Mesendoderm (in vitro differentiated cells): ENCODE results near the gene EXOC6.
A peak's percentile ranks its signal among the peaks of the same experiment; 100 is the strongest.

Experiments used
- DNase-seq: peaks from one replicate; pipeline ENCODE4 v3.0.0; 2013
- H2AK5ac ChIP-seq: 2 replicates; pipeline ENCODE4 v1.6.1; 2013; ENCODE audit warnings: low read length, inconsistent platforms
- H2BK120ac ChIP-seq: 2 replicates; pipeline ENCODE4 v1.6.1; 2013; ENCODE audit warnings: low read depth, mild to moderate bottlenecking, low read length, moderate library complexity, mixed read lengths
- H2BK15ac ChIP-seq: replicated peaks from 2 replicates; pipeline ENCODE4 v1.6.1; 2013; ENCODE audit warnings: low read depth, mild to moderate bottlenecking, moderate library complexity
- H2BK5ac ChIP-seq: 2 replicates; pipeline ENCODE4 v1.6.1; 2013; ENCODE audit warnings: low read length, inconsistent platforms
- H3K18ac ChIP-seq: 2 replicates; pipeline ENCODE4 v1.6.1; 2013; ENCODE audit warnings: mild to moderate bottlenecking, low read length, mixed read lengths
- H3K23ac ChIP-seq: one replicate; pipeline ENCODE4 v1.6.1; 2013; ENCODE audit warnings: low read length
- H3K27ac ChIP-seq: 2 replicates; pipeline ENCODE4 v1.5.1; 2013; ENCODE audit warnings: low read depth, mild to moderate bottlenecking, inconsistent platforms, low read length, moderate library complexity
- H3K27me3 ChIP-seq: 2 replicates; pipeline ENCODE4 v1.6.1; 2013; ENCODE audit warnings: low read length, control low read depth, mild to moderate bottlenecking, inconsistent platforms; ENCODE audit not compliant: insufficient read depth, poor library complexity
- H3K36me3 ChIP-seq: 2 replicates; pipeline ENCODE4 v1.6.1; 2013; ENCODE audit warnings: low read length, inconsistent platforms; ENCODE audit not compliant: control insufficient read depth, insufficient read depth
- H3K4ac ChIP-seq: one replicate; pipeline ENCODE4 v1.6.1; 2013; ENCODE audit warnings: low read depth, mild to moderate bottlenecking, low read length, moderate library complexity
- H3K4me1 ChIP-seq: 2 replicates; pipeline ENCODE4 v1.6.1; 2013; ENCODE audit warnings: low read depth, low read length, inconsistent platforms; ENCODE audit not compliant: control insufficient read depth
- H3K4me2 ChIP-seq: 2 replicates; pipeline ENCODE4 v1.6.1; 2013; ENCODE audit warnings: low read length
- H3K4me3 ChIP-seq: 2 replicates; pipeline ENCODE4 v1.5.1; 2013; ENCODE audit warnings: mild to moderate bottlenecking, low read length
- H3K56ac ChIP-seq: one replicate; pipeline ENCODE4 v1.6.1; 2013; ENCODE audit warnings: low read length
- H3K79me1 ChIP-seq: 2 replicates; pipeline ENCODE4 v1.6.1; 2013; ENCODE audit warnings: low read length, inconsistent platforms
- H3K79me2 ChIP-seq: 2 replicates; pipeline ENCODE4 v1.6.1; 2013; ENCODE audit warnings: mild to moderate bottlenecking, low read length; ENCODE audit not compliant: control insufficient read depth, insufficient read depth
- H3K9ac ChIP-seq: 2 replicates; pipeline ENCODE4 v1.6.1; 2013; ENCODE audit warnings: low read length, inconsistent platforms
- H4K5ac ChIP-seq: one replicate; pipeline ENCODE4 v1.6.1; 2013; ENCODE audit warnings: low read length
- H4K8ac ChIP-seq: one replicate; pipeline ENCODE4 v1.6.1; 2013; ENCODE audit warnings: low read depth, mild to moderate bottlenecking, control low read depth, low read length, moderate library complexity
- WGBS: extraction: QIAGEN DNeasy Blood & Tissue Kit; methylation state at CpG from one replicate; pipeline ENCODE4 v1.1.7; 2013; ENCODE audit warnings: low lambda C conversion rate, missing lambda C conversion rate; ENCODE audit not compliant: insufficient coverage; ENCODE audit errors: extremely low coverage; 5-methylcytosine and 5-hydroxymethylcytosine counted together

Gene EXOC6

DNA sequence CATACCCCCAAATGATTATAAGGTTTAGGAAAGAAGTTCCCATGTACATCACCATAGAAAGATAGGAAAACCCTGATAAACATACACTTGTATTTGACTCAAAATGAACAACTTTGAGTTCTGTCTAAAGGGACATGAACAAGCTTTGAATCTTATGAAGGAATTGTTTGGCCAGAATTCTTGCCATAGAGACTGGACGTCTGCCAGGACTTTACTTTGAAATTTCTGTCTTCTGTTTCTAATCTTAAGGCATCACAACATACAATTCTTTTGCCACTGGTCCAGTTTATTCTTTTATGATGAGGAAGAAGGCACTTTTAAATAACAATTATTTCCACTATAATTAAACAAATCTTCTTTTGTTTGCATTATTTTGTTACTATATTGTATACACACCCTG lies 186.1 kb downstream of the EXOC6 start:
- WGBS = no CpG with 5 or more reads among the region's 1 CpG
- H3K27ac ChIP-seq = no peak overlapping the region
- no peak overlapping the region for H3K4me2 ChIP-seq
- H3K4ac ChIP-seq = no peak overlapping the region
- no peak overlapping the region for H4K8ac ChIP-seq
- H3K79me2 ChIP-seq = no peaks in the 10 kb centered on the region
- no peaks in the 10 kb centered on the region for H3K36me3 ChIP-seq
- DNase-seq = no peak
- H3K27me3 ChIP-seq = no peaks in the 10 kb centered on the region
- no peak overlapping the region for H3K9ac ChIP-seq
- H2BK15ac ChIP-seq = no peak overlapping the region
- no peaks in the 10 kb centered on the region for H3K79me1 ChIP-seq
- H3K23ac ChIP-seq = no peak overlapping the region
- H3K4me3 ChIP-seq = no peak overlapping the region
- no peak overlapping the region for H3K18ac ChIP-seq
- H3K56ac ChIP-seq = no peak overlapping the region
- no peak overlapping the region for H2AK5ac ChIP-seq
- H3K4me1 ChIP-seq = no peaks in the 10 kb centered on the region
- no peak overlapping the region for H2BK120ac ChIP-seq
- no peak overlapping the region for H2BK5ac ChIP-seq
- no peak overlapping the region for H4K5ac ChIP-seq

DNA sequence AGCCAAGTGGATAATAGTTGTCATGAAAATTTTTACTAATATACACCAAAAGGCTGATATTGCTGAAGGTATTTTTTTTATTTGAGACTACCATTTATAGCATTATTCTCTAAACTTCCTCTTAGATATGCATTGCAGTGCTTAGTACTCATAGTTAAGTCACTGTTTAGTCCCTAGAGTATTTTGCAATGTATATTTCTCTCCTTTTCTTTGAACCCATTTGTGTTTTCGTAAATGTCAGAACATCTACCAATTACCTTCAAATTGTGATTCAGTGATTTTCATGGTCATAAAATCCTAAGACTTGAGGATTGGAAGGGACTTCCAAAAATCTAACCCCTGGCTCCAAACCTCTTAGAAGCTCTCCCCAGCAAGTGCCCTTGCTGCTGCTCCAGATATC lies 190.8 kb downstream of the EXOC6 start:
- WGBS = no CpG with 5 or more reads among the region's 1 CpG
- no peak overlapping the region for H3K27ac ChIP-seq
- no peaks in the 10 kb centered on the region for H3K4me1 ChIP-seq
- no peak overlapping the region for H3K4ac ChIP-seq
- H2BK5ac ChIP-seq = no peak overlapping the region
- no peak overlapping the region for H3K23ac ChIP-seq
- peak overlapping the region; percentile 84 for H3K18ac ChIP-seq
- H3K36me3 ChIP-seq = no peaks in the 10 kb centered on the region
- H3K56ac ChIP-seq = no peak overlapping the region
- no peak overlapping the region for H2BK120ac ChIP-seq
- no peak overlapping the region for H3K4me3 ChIP-seq
- no peak overlapping the region for H2BK15ac ChIP-seq
- H3K79me2 ChIP-seq = no peaks in the 10 kb centered on the region
- H2AK5ac ChIP-seq = no peak overlapping the region
- no peak overlapping the region for H4K5ac ChIP-seq
- H3K27me3 ChIP-seq = no peaks in the 10 kb centered on the region
- DNase-seq = no peak
- H4K8ac ChIP-seq = no peak overlapping the region
- H3K79me1 ChIP-seq = no peaks in the 10 kb centered on the region
- no peak overlapping the region for H3K4me2 ChIP-seq
- no peak overlapping the region for H3K9ac ChIP-seq

DNA sequence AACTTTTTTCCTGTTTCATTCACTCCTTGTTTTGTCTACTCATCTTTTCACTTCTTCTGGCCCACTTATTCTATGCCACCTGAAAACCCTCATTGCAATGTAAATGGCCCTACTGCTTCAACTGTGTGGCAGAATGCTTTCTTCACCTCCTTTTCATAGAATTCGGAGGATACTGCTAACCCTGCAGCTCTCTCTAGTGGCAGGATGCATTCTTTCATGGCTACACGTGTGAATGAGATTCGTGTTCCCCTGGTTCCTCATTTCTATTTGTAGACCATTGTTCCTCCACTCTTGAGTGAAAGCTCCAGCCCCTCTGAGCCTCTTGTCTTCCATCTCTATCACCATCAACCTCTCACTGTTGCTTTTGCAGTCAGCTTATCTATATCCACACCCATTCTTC lies 191.4 kb downstream of the EXOC6 start:
- DNase-seq = peak; percentile 88
- no peak overlapping the region for H3K27ac ChIP-seq
- H3K4me3 ChIP-seq = no peak overlapping the region
- no peak overlapping the region for H4K8ac ChIP-seq
- H4K5ac ChIP-seq = no peak overlapping the region
- WGBS = no CpG with 5 or more reads among the region's 3 CpGs
- no peaks in the 10 kb centered on the region for H3K79me2 ChIP-seq
- H3K36me3 ChIP-seq = no peaks in the 10 kb centered on the region
- no peak overlapping the region for H2BK15ac ChIP-seq
- no peaks in the 10 kb centered on the region for H3K27me3 ChIP-seq
- no peak overlapping the region for H2BK5ac ChIP-seq
- H2BK120ac ChIP-seq = no peak overlapping the region
- H3K23ac ChIP-seq = no peak overlapping the region
- no peak overlapping the region for H3K9ac ChIP-seq
- no peak overlapping the region for H2AK5ac ChIP-seq
- no peak overlapping the region for H3K18ac ChIP-seq
- H3K4me2 ChIP-seq = no peak overlapping the region
- no peaks in the 10 kb centered on the region for H3K79me1 ChIP-seq
- no peak overlapping the region for H3K4ac ChIP-seq
- no peaks in the 10 kb centered on the region for H3K4me1 ChIP-seq
- no peak overlapping the region for H3K56ac ChIP-seq

DNA sequence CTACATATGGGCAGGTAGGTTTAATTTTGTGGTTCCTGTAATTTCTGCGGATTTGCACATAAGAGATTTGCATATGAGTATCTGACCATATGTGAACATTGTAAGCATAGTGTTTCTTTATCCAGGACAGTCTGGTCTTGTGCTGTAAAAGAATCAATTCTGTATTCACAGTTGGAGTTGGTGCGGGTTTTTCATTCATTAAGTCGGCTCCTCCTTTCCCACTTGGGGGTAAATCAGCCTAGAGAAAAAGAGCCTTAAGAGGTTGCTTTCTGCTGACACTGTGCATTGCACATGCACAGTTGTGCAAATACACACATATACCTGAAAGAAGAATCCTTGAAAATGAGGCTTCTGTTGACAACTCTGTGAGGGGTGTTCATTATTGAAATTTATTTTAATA lies 206.2 kb downstream of the EXOC6 start:
- Histone ChIP-seq H2AK5ac (no peak overlapping the region), H4K8ac (no peak overlapping the region), H3K36me3 (no peaks in the 10 kb centered on the region), H3K4ac (no peak overlapping the region), H3K56ac (no peak overlapping the region), H4K5ac (no peak overlapping the region), H3K27me3 (peaks cover 2% of the 10 kb centered on the region), H2BK120ac (no peak overlapping the region), H2BK5ac (no peak overlapping the region), H3K79me1 (no peaks in the 10 kb centered on the region), H3K18ac (no peak overlapping the region), H2BK15ac (no peak overlapping the region), H3K9ac (no peak overlapping the region), H3K23ac (no peak overlapping the region), H3K4me2 (no peak overlapping the region), H3K4me3 (no peak overlapping the region), H3K4me1 (no peaks in the 10 kb centered on the region), H3K79me2 (no peaks in the 10 kb centered on the region), H3K27ac (no peak overlapping the region)
- no peak for DNase-seq
- WGBS = no CpG with 5 or more reads among the region's 3 CpGs

- Histone ChIP-seq H2AK5ac (no peak overlapping the region), H4K5ac (no peak overlapping the region), H2BK120ac (no peak overlapping the region), H3K4me1 (no peaks in the 10 kb centered on the region), H4K8ac (no peak overlapping the region), H3K23ac (no peak overlapping the region), H3K56ac (no peak overlapping the region), H3K79me1 (no peaks in the 10 kb centered on the region), H2BK15ac (no peak overlapping the region), H3K27ac (no peak overlapping the region), H3K18ac (no peak overlapping the region), H3K9ac (no peak overlapping the region), H3K4me2 (no peak overlapping the region), H3K4me3 (no peak overlapping the region), H3K27me3 (peaks cover 33% of the 10 kb centered on the region), H2BK5ac (no peak overlapping the region), H3K36me3 (no peaks in the 10 kb centered on the region), H3K4ac (no peak overlapping the region), H3K79me2 (no peaks in the 10 kb centered on the region)
- no peak for DNase-seq
- no CpG with 5 or more reads among the region's 3 CpGs for WGBS
Measured at GRCh38 chr10:93058139-93058538, 209.8 kb downstream of the EXOC6 start.

- no peak within 1 kb of the TSS for H3K4me3 ChIP-seq
- H3K27me3 ChIP-seq = peaks cover 53% of the 10 kb centered on the region
Measured at GRCh38 chr10:93059975-93060886, 211.9 kb downstream of the EXOC6 start, which contains the start of gene CYP26C1. TSS of gene CYP26C1 (plus strand) at chr10:93060798. CDS start at chr10:93061264, 466 bp downstream.

More at GRCh38 chr10:93059975-93060886, 211.9 kb downstream of the EXOC6 start, which contains the start of gene CYP26C1:
- no peak for DNase-seq
- Histone ChIP-seq H3K4ac (no peak within 1 kb of the TSS), H3K56ac (no peak within 1 kb of the TSS), H3K36me3 (no peaks in the 10 kb centered on the region), H3K23ac (no peak within 1 kb of the TSS), H3K4me1 (no peaks in the 10 kb centered on the region), H2AK5ac (no peak within 1 kb of the TSS), H4K8ac (no peak within 1 kb of the TSS), H3K18ac (no peak within 1 kb of the TSS), H3K79me2 (no peaks in the 10 kb centered on the region), H3K4me2 (peak within 1 kb of the TSS; percentile 24), H3K9ac (no peak within 1 kb of the TSS), H4K5ac (no peak within 1 kb of the TSS), H3K27ac (no peak within 1 kb of the TSS), H2BK5ac (no peak within 1 kb of the TSS), H2BK15ac (no peak within 1 kb of the TSS), H2BK120ac (no peak within 1 kb of the TSS), H3K79me1 (no peaks in the 10 kb centered on the region)
- no CpG with 5 or more reads among the region's 67 CpGs for WGBS
